ENCODE measurements around the gene KCTD3.
A peak's percentile ranks its signal among the peaks of the same experiment; 100 is the strongest.

KCTD3 gene

DNA sequence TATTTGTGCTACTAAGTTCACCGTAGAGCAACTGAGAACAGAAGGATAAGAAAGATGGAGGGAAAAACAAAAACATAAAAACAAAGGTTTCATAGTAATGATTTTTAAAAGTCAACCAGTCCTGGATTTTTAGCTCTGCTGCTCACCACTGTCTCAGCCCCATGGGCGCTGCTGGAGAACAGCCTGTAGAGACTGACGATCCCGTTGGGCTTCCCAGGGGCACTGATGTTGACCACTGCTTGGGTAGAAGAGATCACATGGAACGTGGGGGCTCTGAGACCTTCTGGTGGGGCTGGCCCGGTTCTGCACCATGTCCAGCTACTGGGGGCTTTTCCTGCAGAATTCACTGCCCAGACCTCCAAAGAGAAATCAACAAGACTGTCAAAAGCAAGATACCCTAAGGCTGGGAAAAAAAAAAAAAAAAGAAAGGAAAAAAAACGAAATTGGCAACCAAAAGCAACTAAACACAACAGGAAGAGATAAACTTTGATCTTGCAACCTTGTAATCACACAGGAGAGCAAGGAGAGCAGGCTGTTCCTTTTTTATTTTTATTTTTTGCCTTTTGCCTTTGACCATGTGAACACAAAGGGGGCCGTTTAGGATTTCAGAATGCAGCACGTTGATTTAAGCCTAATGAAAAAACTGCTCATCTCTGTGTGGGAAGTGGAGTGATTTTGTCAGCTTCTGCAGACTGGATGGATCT is 83.5 kb downstream of the KCTD3 start:
- no peak for DNase-seq (ENCODE audit: low read depth in 2 of 3, low spot score in 1 of 3)

DNA sequence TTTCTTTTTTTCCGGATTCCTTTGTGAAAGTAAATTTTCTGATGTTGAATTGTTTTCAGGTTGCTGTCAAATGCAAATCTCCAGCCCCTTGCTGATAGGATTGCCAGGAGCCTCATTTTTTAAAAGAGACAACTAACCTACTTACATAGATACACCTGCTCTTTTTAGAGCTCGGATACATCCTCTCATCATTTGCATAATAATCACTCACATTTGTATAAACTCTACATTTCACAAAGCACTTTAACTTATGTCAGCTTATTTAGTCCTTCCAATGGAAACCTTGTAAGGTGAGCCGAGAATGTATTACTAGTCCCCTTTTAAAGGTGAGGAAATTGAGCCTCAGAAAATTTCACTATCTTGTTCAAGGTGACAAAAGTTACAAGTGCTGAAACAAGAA is 84.8 kb downstream of the KCTD3 start:
- no peak for DNase-seq (ENCODE audit: low read depth in 2 of 3, low spot score in 1 of 3)

- DNase-seq (ENCODE audit: low read depth in 2 of 3, low spot score in 1 of 3) = no peak
Measured at GRCh38 chr1:215652371-215652770, 85.3 kb downstream of the KCTD3 start.

GRCh38 chr1:215657047-215657446 is 89.9 kb downstream of the KCTD3 start:
- no peak for DNase-seq (ENCODE audit: low read depth in 2 of 3, low spot score in 1 of 3)

GRCh38 chr1:215660259-215660658 is 93.2 kb downstream of the KCTD3 start:
- DNase-seq (ENCODE audit: low read depth in 2 of 3, low spot score in 1 of 3) = no peak

- no peak for DNase-seq (ENCODE audit: low read depth in 2 of 3, low spot score in 1 of 3)
Measured at GRCh38 chr1:215661033-215661432, 93.9 kb downstream of the KCTD3 start.

- peak in 1 of 3 donors; percentile 8 for DNase-seq (ENCODE audit: low read depth in 2 of 3, low spot score in 1 of 3)
Measured at GRCh38 chr1:215665215-215665614, 98.1 kb downstream of the KCTD3 start.

DNA sequence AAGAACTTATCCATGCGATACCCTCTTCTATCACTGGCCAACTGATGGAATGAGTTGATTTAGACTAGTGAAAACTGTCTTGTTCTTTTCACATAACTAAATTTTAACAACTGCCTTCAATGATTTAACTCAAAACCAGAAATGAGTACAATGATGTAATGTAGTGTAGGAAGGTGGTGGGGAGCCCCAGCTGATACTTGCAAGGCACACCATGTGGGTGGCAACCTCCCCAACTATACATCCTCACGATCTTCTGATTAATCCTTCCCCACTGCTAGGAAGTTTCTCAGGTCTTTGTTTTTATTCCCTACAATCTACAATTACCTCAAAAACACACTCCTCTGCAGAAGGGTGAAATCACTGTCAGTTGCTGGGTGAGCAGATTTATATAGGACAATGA is 100.7 kb downstream of the KCTD3 start:
- no peak for DNase-seq (ENCODE audit: low read depth in 2 of 3, low spot score in 1 of 3)

DNA sequence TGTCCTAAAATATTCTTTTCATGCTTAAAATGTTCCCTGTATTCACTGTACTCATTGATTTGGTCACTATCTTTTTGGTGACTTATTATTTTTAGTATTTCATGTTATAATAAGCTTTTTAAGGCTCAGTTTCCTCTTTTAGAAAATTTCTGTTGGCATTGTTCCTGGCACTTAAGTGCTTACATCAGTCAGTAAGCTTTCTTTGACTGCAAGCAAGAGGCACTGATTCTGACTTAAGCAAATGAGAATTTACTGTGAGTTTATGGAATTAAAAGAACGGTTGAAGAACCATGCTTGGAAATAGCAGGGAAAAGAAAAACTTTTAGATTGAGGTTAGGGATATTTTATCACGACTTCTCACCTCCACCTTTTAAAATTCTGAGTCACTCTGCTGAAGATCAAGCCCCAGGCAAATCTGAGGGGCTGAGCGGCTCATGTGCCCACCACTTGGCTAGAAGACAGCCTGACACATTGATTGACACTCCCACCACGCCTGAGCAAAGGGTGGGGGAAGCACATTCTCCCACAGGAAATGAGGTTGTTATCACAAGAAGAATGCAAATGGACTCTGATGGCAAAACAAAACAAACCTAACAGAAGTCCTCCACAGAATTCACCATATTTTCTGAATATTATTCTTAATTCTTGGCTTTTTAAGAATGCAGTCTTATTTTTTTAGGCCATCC is 102.8 kb downstream of the KCTD3 start:
- no peak for DNase-seq (ENCODE audit: low read depth in 2 of 3, low spot score in 1 of 3)
